Upper lobe of left lung (tissue), 6 donors: ENCODE data around the gene ADCY9. TPM values are rescaled to one million over a fixed set of nuclear protein-coding genes. Genes with fewer than 3 reads are reported as not detected.

Source experiments
- ATAC-seq, 2 donors: fragments of 200-7000 bp; cut with Tn5 transposase; one replicate each; pipeline ENCODE4 v1.9.1; 2022; ENCODE audit warnings: mild to moderate bottlenecking in 2 of 2, moderate library complexity in 2 of 2; ENCODE audit not compliant: low FRiP score in 2 of 2
- DNase-seq, 2 donors: peaks; one replicate each; pipeline ENCODE4 v3.0.0-alpha.2; 2019 to 2020
- H3K27ac ChIP-seq, 4 donors: fragments of 200-600 bp; sonication (generic); one replicate each; pipeline ENCODE4 v1.5.1; 2016 to 2019
- H3K27me3 ChIP-seq, 4 donors: fragments of 200-600 bp; sonication (generic); one replicate each; pipeline ENCODE4 v1.5.1; 2017 to 2019
- H3K36me3 ChIP-seq, 4 donors: fragments of 200-600 bp; sonication (generic); one replicate each; pipeline ENCODE4 v1.5.1; 2016 to 2019
- H3K4me1 ChIP-seq, 4 donors: fragments of 200-600 bp; sonication (generic); one replicate each; pipeline ENCODE4 v1.5.1; 2018 to 2019
- H3K4me3 ChIP-seq, 4 donors: fragments of 200-600 bp; sonication (generic); one replicate each; pipeline ENCODE4 v1.5.1; 2017 to 2019; ENCODE audit warnings: mild to moderate bottlenecking in 2 of 4, moderate library complexity in 1 of 4
- H3K9me3 ChIP-seq, 4 donors: fragments of 200-600 bp; sonication (generic); one replicate each; pipeline ENCODE4 v1.5.1; 2018 to 2019
- EP300 ChIP-seq, 4 donors: sonication (generic); formaldehyde crosslinking; IDR thresholded peaks; one replicate each; pipeline ENCODE4 v1.5.1; 2017; ENCODE audit warnings: antibody characterized with exemption in 4 of 4, control low read depth in 2 of 4
- POLR2A ChIP-seq, 4 donors: fragments of 450-650 bp; IDR thresholded peaks; one replicate each; pipeline ENCODE4 v1.5.1; 2016 to 2017; ENCODE audit warnings: antibody characterized with exemption in 4 of 4, mild to moderate bottlenecking in 2 of 4
- POLR2AphosphoS5 ChIP-seq, 2 donors: sonication (generic); formaldehyde crosslinking; IDR thresholded peaks; one replicate each; pipeline ENCODE4 v1.5.1; 2017; ENCODE audit warnings: antibody characterized with exemption in 2 of 2
- WGBS, 2 donors: methylation state at CpG; one replicate each; pipeline ENCODE4 v1.1.5; 2017 to 2018; 5-methylcytosine and 5-hydroxymethylcytosine counted together
- total RNA-seq, 6 donors: library from RNA; depleted of rRNA in 4 of 6; stranded (reverse); fragments of >200 nt in 4 of 6; gene quantifications; one replicate each; pipeline versions ENCODE4 v1.1.0 to v1.2.1, GENCODE V29; 2016 to 2021
- TF ChIP-seq, protein P1 (sequence below), 6 experiments: fragments of 450-650 bp in 4 of 6; fragments of 200-600 bp in 2 of 6; sonication (generic) in 2 of 6; IDR thresholded peaks; one replicate each; pipeline ENCODE4 v1.5.1; 2016 to 2019; ENCODE audit warnings: antibody characterized with exemption in 6 of 6
- donor health status: DM: no; HTN: no; CAD: no; lungs with moderate emphysema.
- donor health status: DM: no; HTN: yes; CAD: no; lungs with severe emphysema.

Gene ADCY9
- total RNA-seq, 6 donors from 2014 or later: 46.0 to 80.7 (median 68.4) TPM

DNA sequence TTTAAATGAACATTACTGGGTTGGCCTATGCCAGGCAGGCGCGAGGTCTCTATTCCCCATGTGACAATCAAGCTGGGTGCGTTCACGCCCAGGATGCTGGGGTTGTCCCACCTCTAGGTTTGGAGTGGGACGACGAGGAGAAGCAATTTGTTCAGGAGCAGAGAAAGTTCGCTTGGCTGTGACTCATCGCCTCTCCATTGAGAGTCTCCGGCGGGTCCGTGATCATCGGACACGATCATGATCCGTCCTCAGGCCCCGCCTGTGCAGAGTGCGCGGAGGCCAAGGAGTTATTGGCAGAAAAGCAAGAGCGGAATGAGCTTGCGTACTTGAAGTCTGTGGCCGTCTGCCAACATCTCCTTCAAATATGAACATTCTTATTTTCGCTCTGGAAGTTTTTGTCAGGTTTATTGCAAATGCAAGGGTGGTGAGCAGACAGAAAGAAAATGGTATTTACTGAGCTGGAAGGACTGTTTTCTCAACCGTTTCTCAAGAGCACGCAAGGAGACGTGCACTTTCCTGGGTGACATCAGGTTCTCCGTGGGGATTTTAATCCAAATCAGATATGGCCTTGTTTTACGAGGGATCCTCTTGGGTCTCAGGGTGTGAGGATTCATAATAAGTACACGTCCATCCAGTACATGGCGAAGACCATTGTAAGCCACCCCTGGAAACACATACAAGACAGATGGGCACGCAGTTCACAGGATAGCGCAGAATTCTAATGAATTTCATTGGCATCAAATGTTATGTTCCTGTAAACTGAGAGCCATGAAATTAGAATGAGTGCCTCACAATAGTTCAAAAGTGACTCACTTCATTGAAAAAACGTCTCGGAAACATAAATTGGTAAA, 165.7 kb downstream of the ADCY9 start:
- 34 to 42% methylated on average over 16 to 32 of the region's 32 CpGs for WGBS, 2 donors
- H3K4me3 ChIP-seq: peak overlapping the region in 3 of 4 donors; percentile 11 to 30 (median 23)
- H3K4me1 ChIP-seq: peaks cover 19 to 37% (median 34%) of the 10 kb centered on the region in 4 donors
- TF ChIP-seq, protein P1, sequence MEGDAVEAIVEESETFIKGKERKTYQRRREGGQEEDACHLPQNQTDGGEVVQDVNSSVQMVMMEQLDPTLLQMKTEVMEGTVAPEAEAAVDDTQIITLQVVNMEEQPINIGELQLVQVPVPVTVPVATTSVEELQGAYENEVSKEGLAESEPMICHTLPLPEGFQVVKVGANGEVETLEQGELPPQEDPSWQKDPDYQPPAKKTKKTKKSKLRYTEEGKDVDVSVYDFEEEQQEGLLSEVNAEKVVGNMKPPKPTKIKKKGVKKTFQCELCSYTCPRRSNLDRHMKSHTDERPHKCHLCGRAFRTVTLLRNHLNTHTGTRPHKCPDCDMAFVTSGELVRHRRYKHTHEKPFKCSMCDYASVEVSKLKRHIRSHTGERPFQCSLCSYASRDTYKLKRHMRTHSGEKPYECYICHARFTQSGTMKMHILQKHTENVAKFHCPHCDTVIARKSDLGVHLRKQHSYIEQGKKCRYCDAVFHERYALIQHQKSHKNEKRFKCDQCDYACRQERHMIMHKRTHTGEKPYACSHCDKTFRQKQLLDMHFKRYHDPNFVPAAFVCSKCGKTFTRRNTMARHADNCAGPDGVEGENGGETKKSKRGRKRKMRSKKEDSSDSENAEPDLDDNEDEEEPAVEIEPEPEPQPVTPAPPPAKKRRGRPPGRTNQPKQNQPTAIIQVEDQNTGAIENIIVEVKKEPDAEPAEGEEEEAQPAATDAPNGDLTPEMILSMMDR (IDR thresholded peaks at IDR 0.05): no peak
- TF ChIP-seq EP300 (IDR thresholded peaks at IDR 0.05) (peak in 1 of 4 donors; percentile 52), POLR2AphosphoS5 (IDR thresholded peaks at IDR 0.05) (peak; percentile 28 to 72), POLR2A (IDR thresholded peaks at IDR 0.05) (peak in 1 of 4 donors; percentile 31)
- DNase-seq (peak; percentile 56 to 88), ATAC-seq (peak; percentile 88 to 89)
- no peaks in the 10 kb centered on the region for H3K36me3 ChIP-seq
- H3K27me3 ChIP-seq: no peaks in the 10 kb centered on the region
- H3K9me3 ChIP-seq: no peaks in the 10 kb centered on the region
- peak overlapping the region; percentile 85 to 93 (median 90) for H3K27ac ChIP-seq

DNA sequence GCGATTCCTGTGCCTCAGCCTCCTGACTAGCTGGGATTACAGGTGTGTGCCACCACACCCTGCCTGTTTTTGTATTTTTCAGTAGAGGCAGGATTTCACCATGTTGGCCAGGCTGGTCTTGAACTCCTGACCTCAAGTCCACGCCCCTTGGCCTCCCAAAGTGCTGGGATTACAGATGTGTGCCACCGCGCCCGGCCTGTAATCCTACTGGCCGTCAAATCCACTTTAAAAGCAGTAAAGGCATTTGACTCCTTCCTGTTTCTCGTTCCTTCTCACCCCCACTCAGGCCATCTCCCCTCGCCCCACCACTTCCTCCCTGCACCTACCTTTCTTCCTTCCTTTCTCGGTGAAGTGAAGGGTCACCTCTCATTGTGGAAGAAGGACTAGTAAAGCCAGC, 166.3 kb downstream of the ADCY9 start:
- Histone ChIP-seq H3K27me3 (no peaks in the 10 kb centered on the region), H3K27ac (peak overlapping the region; percentile 85 to 93 (median 90)), H3K9me3 (no peaks in the 10 kb centered on the region), H3K4me3 (peak overlapping the region in 3 of 4 donors; percentile 11 to 30 (median 23)), H3K4me1 (peaks cover 19 to 37% (median 34%) of the 10 kb centered on the region in 4 donors), H3K36me3 (no peaks in the 10 kb centered on the region)
- no peak for ATAC-seq
- TF ChIP-seq POLR2AphosphoS5 (IDR thresholded peaks at IDR 0.05): no peak
- TF ChIP-seq, protein P1 (IDR thresholded peaks at IDR 0.05): no peak
- no peak for TF ChIP-seq EP300 (IDR thresholded peaks at IDR 0.05)
- TF ChIP-seq POLR2A (IDR thresholded peaks at IDR 0.05): no peak
- DNase-seq: no peak
- WGBS, 2 donors: 32 to 38% methylated on average over 9 of the region's 9 CpGs

DNA sequence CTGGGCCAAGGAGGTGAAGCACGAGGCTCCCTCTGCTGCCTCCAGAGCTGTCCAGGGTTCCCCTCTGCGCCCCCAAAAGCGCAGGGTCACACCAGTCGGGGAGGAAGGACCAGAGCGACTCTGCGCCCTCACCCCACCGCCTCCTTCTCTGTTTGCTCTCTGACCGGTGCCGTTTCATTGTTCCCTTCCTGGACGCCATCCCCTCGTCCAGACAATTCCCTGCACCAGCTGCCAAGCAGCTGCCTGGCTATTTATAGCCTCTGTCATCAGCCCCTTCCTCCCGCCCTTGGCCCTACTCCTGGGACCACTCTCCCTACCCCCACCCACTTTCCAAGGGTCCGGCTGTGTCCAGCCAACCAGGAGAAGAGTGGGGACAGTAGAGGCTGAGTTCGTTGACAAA, 167.0 kb downstream of the ADCY9 start:
- Histone ChIP-seq H3K36me3 (no peaks in the 10 kb centered on the region), H3K27me3 (no peaks in the 10 kb centered on the region), H3K4me3 (peak overlapping the region in 3 of 4 donors; percentile 9 to 30 (median 11)), H3K4me1 (peaks cover 19 to 37% (median 34%) of the 10 kb centered on the region in 4 donors), H3K27ac (peak overlapping the region; percentile 85 to 93 (median 90)), H3K9me3 (no peaks in the 10 kb centered on the region)
- DNase-seq (peak in 1 of 2 donors; percentile 41), ATAC-seq (no peak)
- 30 to 31% methylated on average over 12 to 14 of the region's 14 CpGs for WGBS, 2 donors
- peak in 1 of 2 donors; percentile 47 for TF ChIP-seq POLR2AphosphoS5 (IDR thresholded peaks at IDR 0.05)
- no peak for TF ChIP-seq POLR2A (IDR thresholded peaks at IDR 0.05)

DNA sequence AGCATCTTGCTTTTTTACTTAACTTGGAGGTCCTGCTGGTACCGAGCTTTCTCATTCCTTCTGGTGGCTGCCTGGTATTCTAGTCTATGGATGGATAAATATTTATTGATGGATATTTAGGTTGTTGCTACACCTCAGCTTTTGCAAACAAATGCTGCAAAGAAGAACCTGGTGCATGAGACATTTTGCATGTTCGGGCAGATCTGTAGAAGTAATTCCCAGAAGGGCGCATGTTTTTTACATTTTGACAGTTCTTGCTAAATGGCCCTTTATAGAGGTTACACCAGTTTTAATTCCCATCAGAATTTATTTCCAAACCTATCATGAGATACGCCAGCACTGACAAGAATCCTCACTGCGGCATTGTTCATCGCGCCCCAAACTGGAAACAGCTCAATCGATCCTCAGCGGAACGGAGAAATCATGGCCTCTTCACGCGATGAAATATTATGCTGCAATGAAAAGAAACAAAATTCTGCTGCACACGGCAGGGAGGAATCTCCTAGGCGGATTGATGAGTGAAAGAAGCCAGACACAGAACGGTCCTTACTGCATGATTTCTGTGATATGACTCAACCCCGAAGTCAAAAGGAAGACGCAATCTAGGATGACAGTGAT, 167.8 kb downstream of the ADCY9 start:
- H3K27ac ChIP-seq: peak overlapping the region in 2 of 4 donors; percentile 88 to 93
- H3K4me3 ChIP-seq: peak overlapping the region in 1 of 4 donors; percentile 30
- DNase-seq (no peak), ATAC-seq (no peak)
- H3K36me3 ChIP-seq: no peaks in the 10 kb centered on the region
- peaks cover 19 to 37% (median 34%) of the 10 kb centered on the region in 4 donors for H3K4me1 ChIP-seq
- no peaks in the 10 kb centered on the region for H3K9me3 ChIP-seq
- H3K27me3 ChIP-seq: no peaks in the 10 kb centered on the region
- TF ChIP-seq POLR2A (IDR thresholded peaks at IDR 0.05) (no peak), EP300 (IDR thresholded peaks at IDR 0.05) (no peak), POLR2AphosphoS5 (IDR thresholded peaks at IDR 0.05) (no peak)
- TF ChIP-seq, protein P1 (IDR thresholded peaks at IDR 0.05): no peak
- 94 to 95% methylated on average over 17 of the region's 17 CpGs for WGBS, 2 donors

DNA sequence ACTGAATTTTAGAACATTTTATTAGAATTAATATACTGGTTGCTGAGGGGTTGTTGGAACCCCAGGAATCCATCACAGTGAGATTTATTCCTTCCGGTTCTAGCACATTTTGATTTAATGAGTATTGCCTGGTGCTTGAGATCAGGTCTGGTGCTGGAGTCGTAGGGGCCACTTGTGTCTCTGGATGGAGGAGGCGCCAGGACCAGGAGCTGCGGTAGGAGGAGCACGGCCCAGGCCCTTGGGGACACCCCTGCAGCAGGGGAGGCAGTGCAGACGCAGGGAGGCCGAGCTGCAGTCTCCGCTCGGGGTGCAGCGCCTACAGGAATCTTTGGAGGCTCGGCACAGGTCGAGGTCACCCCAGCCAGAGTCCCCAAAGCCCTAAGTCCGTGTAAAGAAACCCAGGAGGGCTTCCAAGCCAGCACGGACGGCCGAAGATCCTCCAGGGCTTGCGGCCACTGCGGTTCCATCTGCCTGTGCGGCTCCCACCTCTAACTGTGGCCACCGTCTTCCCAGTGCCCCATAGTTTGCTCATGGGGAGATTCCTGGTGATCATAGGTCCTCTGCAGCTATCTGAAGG, 169.6 kb downstream of the ADCY9 start:
- Histone ChIP-seq H3K4me3 (no peak overlapping the region), H3K36me3 (no peaks in the 10 kb centered on the region), H3K27me3 (no peaks in the 10 kb centered on the region), H3K4me1 (peaks cover 19 to 37% (median 34%) of the 10 kb centered on the region in 4 donors), H3K9me3 (no peaks in the 10 kb centered on the region), H3K27ac (peak overlapping the region in 3 of 4 donors; percentile 28 to 79 (median 73))
- ATAC-seq (no peak), DNase-seq (no peak)
- 80 to 86% methylated on average over 7 to 20 of the region's 20 CpGs for WGBS, 2 donors
- TF ChIP-seq POLR2A (IDR thresholded peaks at IDR 0.05) (no peak), POLR2AphosphoS5 (IDR thresholded peaks at IDR 0.05) (no peak), EP300 (IDR thresholded peaks at IDR 0.05) (no peak)
- TF ChIP-seq, protein P1 (IDR thresholded peaks at IDR 0.05): no peak
